SH-SY5Y (cell line): ENCODE results near the gene CIROP.

Experiments
- GATA2 ChIP-seq: IDR thresholded peaks from 2 replicates; pipeline ENCODE4 v1.6.1; 2011; ENCODE audit warnings: mild to moderate bottlenecking, low read depth, low read length
- GATA3 ChIP-seq: IDR thresholded peaks from 2 replicates; pipeline ENCODE4 v1.6.1; 2011; ENCODE audit warnings: low read depth, mild to moderate bottlenecking, low read length, moderate library complexity

- TF ChIP-seq GATA2 (no peak), GATA3 (no peak)
Measured at GRCh38 chr14:23079716-23080115, 25.1 kb downstream of the CIROP start.
